Epithelial cell of esophagus (primary cell): ENCODE measurements around the gene RGS6.

Source experiments
- DNase-seq: peaks from one replicate; pipeline ENCODE4 v3.0.0; 2010; ENCODE audit warnings: low read depth
- H3K4me3 ChIP-seq: 2 replicates; pipeline ENCODE4 v1.5.1; 2011; ENCODE audit warnings: mild to moderate bottlenecking, low read length, control low read depth
- CTCF ChIP-seq: IDR thresholded peaks from 2 replicates; pipeline ENCODE4 v1.5.1; 2011; ENCODE audit warnings: low read depth, mild to moderate bottlenecking, low read length, control low read depth, inconsistent platforms; ENCODE audit not compliant: insufficient read depth; ENCODE audit errors: missing control alignments

The RGS6 gene

GRCh38 chr14:72284176-72284575, 351.9 kb downstream of the RGS6 start:
- TF ChIP-seq CTCF = no peak
- no peak overlapping the region for H3K4me3 ChIP-seq
- no peak for DNase-seq

GRCh38 chr14:72290241-72290640, 358.0 kb downstream of the RGS6 start:
- no peak overlapping the region for H3K4me3 ChIP-seq
- TF ChIP-seq CTCF = no peak
- DNase-seq = no peak

GRCh38 chr14:72291908-72292688, 359.9 kb downstream of the RGS6 start:
- DNase-seq = peak; percentile 49
- no peak overlapping the region for H3K4me3 ChIP-seq
- peak; percentile 21 for TF ChIP-seq CTCF

- TF ChIP-seq CTCF = no peak
- no peak for DNase-seq
These were observed 360.4 kb downstream of the RGS6 start for GRCh38 chr14:72292689-72293024.

GRCh38 chr14:72301352-72301751, 369.1 kb downstream of the RGS6 start:
- DNase-seq = no peak
- no peak overlapping the region for H3K4me3 ChIP-seq
- TF ChIP-seq CTCF = no peak

More at GRCh38 chr14:72292689-72293024, 360.4 kb downstream of the RGS6 start:
- no peak overlapping the region for H3K4me3 ChIP-seq

- DNase-seq = no peak
- no peak for TF ChIP-seq CTCF
- no peak overlapping the region for H3K4me3 ChIP-seq
These were observed 371.7 kb downstream of the RGS6 start for GRCh38 chr14:72303930-72304329.

- no peak for DNase-seq
- TF ChIP-seq CTCF = no peak
- H3K4me3 ChIP-seq = no peak overlapping the region
These were observed 373.3 kb downstream of the RGS6 start for GRCh38 chr14:72305561-72305960.
